Activated naive CD4-positive, alpha-beta T cell treated with anti-CD3 and anti-CD28 coated beads, Interleukin-2, amount 50 U/mL, for 24 hours (primary cell): ENCODE measurements around the gene RAB28.
A peak's percentile ranks its signal among the peaks of the same experiment; 100 is the strongest.

Experiments used
- H3K27ac Mint-ChIP-seq: one replicate; pipeline ENCODE4 v1.8.0; 2021; ENCODE audit warnings: mild to moderate bottlenecking, mixed read lengths
- H3K27me3 Mint-ChIP-seq: one replicate; pipeline ENCODE4 v1.8.0; 2021; ENCODE audit warnings: mixed read lengths
- H3K36me3 Mint-ChIP-seq: one replicate; pipeline ENCODE4 v1.8.0; 2021; ENCODE audit warnings: mixed read lengths
- H3K4me1 Mint-ChIP-seq: one replicate; pipeline ENCODE4 v1.8.0; 2021; ENCODE audit warnings: mixed read lengths
- H3K4me3 Mint-ChIP-seq: one replicate; pipeline ENCODE4 v1.8.0; 2021; ENCODE audit warnings: mild to moderate bottlenecking, mixed read lengths
- H3K9me3 Mint-ChIP-seq: one replicate; pipeline ENCODE4 v1.8.0; 2021; ENCODE audit warnings: mixed read lengths

Gene RAB28

DNA sequence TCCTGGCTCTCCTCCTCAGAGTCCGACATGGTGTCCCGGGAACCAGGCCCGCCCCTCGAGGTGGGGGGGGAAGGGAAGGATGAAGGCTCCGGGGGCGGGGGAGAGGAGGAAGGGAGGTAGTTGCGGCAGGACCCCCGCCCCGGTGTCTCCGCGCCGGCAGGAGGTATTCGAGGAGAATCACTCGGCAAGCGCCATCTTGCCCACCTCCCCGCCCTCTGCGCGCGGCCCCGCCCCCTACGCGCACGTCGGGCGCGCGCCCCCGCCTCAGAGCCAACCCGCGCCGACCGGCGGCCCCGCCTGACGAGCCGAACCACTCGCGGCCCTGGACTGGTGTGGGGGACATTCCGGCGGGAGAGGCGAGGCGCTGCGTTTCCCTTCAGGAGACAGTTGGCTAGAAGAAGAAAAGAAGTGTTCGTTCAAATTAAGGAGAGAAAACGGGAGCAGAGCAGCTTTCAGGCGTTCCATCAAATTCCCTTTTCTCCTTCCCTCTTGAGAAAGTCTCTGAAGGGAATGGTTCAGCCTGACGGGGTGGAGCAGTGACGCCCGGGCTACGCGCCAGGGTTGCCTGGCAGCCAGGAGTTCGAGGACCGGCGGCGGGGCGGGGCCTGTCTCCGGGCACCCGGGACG is at the start of gene RAB28:
Gene RAB28 (minus strand): TSS at position 219 of the 627 bp plus-strand sequence.
- H3K4me1 Mint-ChIP-seq, result peaks cover 38% of the 10 kb centered on the region
- no peaks in the 10 kb centered on the region for H3K9me3 Mint-ChIP-seq
- H3K4me3 Mint-ChIP-seq, result peak within 1 kb of the TSS; percentile 97
- H3K27ac Mint-ChIP-seq, result peak within 1 kb of the TSS; percentile 99
- no peaks in the 10 kb centered on the region for H3K36me3 Mint-ChIP-seq
- peaks cover 10% of the 10 kb centered on the region for H3K27me3 Mint-ChIP-seq

DNA sequence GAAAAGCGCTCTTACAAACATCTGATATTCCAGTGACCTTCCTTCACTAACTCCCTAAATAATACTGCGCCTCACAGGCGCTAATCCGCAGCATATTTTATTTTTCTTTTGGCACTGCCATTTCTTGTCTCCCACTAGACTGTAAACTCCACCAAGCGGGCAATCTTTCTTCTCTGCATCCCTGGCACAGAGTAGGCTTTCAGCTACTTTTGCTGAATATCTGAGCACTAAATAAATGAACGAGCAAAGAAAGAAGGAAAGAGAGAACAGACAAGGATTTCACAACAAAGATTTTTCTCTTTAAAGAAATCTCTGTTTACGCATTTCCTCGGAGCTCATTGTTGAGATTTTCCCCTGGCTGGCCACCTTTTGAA is 47.5 kb upstream of the RAB28 start:
- Mint-ChIP-seq H3K27me3 (peaks cover 74% of the 10 kb centered on the region), H3K4me3 (no peak overlapping the region), H3K36me3 (peaks cover 4% of the 10 kb centered on the region), H3K9me3 (peaks cover 2% of the 10 kb centered on the region), H3K4me1 (peaks cover 26% of the 10 kb centered on the region), H3K27ac (no peak overlapping the region)

DNA sequence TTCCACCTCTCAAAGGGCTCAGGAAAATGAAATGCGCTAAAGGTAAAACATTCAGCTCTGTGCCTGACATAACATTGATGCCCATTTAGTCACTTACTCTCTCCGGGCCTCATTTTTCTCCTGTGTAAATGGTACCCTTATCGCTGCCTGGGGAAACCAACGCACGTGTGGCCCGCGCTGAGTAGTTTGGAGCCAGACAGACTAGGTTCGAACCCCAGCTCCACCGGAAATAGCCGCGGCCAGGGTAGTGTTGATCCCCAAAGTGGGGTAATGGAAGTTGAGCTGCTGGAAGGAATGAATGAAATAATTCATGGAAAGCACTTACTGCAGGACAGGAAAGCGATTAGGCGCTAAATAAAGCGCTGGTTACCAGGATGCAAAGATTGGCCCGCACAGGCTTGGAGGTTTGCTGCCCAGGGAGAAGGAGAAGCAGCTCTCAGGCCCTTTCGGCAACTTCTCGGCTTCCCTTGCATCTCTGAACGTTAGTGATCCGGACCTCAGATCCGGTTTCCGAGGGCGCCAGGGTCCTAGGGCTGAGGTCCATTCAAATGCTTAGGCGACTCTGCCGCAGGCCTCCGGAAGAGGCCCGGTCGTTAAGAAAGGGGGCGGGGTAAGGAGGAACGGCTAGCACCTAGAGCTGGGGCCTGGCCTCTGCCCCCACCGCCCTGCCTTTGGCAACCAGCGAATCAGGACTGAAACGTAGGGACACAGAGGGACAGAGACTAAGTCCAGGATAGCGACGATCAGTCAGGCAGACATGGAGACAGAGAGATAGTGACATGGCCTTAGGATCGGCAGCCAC is 46.9 kb upstream of the RAB28 start:
- H3K4me3 Mint-ChIP-seq, result peak overlapping the region; percentile 36
- peaks cover 72% of the 10 kb centered on the region for H3K27me3 Mint-ChIP-seq
- H3K27ac Mint-ChIP-seq, result no peak overlapping the region
- peaks cover 26% of the 10 kb centered on the region for H3K4me1 Mint-ChIP-seq
- H3K36me3 Mint-ChIP-seq, result peaks cover 4% of the 10 kb centered on the region
- H3K9me3 Mint-ChIP-seq, result no peaks in the 10 kb centered on the region

DNA sequence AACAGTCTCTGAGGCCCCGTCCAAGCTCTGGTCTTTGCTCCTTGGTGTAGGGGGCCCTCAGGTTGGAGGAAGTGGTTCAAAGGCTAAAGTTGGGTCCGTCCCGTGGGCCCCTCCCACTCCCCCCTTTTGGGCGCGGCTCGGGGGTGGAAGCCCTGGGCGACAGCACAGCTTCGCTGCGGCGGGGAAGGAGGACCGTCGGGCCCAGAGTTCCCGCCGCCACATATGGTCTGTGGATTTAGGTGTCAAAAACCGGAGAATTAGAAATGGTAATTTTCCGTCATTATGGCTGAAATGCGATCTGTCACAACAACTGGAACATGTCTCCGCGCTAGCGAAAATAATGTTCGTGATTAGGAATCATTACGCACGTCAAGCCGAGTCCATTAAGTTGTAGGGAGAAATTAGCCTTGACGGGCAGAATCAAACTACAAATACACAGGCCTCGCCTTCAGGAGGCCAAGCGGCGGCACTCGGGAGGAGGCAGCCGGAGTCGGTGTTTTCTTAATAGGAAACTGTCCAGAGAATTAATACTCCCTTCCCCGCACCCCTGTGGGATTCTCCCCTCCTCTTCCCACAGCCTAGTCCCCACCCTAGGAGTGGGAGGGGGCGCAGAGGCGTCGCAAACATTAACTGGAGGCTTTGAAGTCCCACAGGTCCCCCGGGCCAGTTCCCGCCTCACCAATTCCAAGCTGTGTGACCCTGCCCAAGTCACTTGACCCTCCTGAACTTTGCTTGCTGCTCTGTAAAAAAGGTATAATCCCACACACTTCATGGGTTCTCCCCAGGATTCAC is 45.2 kb upstream of the RAB28 start:
- peak overlapping the region; percentile 44 for H3K4me3 Mint-ChIP-seq
- H3K4me1 Mint-ChIP-seq, result peaks cover 26% of the 10 kb centered on the region
- no peak overlapping the region for H3K27ac Mint-ChIP-seq
- no peaks in the 10 kb centered on the region for H3K9me3 Mint-ChIP-seq
- H3K27me3 Mint-ChIP-seq, result peaks cover 73% of the 10 kb centered on the region
- H3K36me3 Mint-ChIP-seq, result peaks cover 4% of the 10 kb centered on the region

DNA sequence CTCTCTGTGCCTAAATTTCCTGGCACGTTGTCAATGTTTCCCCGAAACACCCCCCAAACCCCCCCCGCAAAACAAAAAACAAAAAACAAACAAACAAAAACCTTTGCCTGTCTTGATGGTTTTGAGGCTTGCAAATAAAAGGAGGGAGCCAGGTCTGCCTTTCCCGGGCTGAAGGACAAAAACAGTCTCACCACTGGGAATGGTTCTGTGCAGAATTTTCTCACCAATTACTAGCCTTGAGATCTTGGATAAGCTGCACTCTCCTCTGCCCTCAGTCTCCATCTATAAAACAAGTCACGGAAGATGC is 44.6 kb upstream of the RAB28 start:
- Mint-ChIP-seq H3K4me1 (peaks cover 26% of the 10 kb centered on the region), H3K27ac (no peak overlapping the region), H3K9me3 (no peaks in the 10 kb centered on the region), H3K4me3 (peak overlapping the region; percentile 44), H3K36me3 (peaks cover 4% of the 10 kb centered on the region), H3K27me3 (peaks cover 72% of the 10 kb centered on the region)

DNA sequence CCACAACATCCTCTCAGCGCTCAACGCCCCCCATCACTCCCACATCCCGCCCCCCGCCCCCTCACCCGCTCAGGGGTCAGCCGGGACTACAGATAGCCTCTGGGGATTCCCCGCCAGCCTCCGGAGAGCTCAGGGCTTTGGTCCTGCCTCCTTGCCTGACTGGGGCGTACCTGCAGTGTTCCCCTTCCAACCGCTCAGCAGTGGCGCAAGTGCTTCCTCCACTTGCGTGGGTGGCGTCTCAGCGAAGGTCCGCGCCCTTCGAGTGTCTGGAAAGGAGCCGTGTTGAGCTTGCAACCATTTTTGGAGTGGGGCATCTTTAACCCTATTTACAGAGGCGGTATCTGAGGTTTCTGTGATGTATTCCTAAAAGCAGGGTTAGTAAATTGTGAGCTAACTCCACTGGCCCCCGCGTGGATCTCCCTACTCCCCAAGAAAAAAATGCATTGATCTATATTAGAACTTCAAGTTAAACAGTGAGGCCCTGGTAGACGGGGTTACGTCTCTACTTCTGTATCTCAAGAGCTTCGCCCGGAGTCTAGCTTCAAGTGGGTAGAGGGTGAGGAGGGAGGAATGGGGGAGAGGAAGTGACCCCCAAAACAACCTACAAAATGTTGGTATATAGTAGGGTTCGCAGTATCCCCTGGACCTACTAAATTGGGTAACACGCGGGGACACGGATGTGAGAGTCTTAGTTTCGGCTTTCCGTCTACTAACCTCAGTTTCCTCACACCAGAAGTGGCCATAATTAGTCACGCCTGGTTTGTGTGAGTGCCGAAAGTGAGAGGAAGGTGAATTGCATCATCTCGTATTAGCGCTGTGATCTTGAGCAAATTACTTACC is 44.1 kb upstream of the RAB28 start:
- peaks cover 69% of the 10 kb centered on the region for H3K27me3 Mint-ChIP-seq
- no peaks in the 10 kb centered on the region for H3K9me3 Mint-ChIP-seq
- H3K4me1 Mint-ChIP-seq, result peaks cover 27% of the 10 kb centered on the region
- peak overlapping the region; percentile 60 for H3K4me3 Mint-ChIP-seq
- peaks cover 4% of the 10 kb centered on the region for H3K36me3 Mint-ChIP-seq
- H3K27ac Mint-ChIP-seq, result no peak overlapping the region

DNA sequence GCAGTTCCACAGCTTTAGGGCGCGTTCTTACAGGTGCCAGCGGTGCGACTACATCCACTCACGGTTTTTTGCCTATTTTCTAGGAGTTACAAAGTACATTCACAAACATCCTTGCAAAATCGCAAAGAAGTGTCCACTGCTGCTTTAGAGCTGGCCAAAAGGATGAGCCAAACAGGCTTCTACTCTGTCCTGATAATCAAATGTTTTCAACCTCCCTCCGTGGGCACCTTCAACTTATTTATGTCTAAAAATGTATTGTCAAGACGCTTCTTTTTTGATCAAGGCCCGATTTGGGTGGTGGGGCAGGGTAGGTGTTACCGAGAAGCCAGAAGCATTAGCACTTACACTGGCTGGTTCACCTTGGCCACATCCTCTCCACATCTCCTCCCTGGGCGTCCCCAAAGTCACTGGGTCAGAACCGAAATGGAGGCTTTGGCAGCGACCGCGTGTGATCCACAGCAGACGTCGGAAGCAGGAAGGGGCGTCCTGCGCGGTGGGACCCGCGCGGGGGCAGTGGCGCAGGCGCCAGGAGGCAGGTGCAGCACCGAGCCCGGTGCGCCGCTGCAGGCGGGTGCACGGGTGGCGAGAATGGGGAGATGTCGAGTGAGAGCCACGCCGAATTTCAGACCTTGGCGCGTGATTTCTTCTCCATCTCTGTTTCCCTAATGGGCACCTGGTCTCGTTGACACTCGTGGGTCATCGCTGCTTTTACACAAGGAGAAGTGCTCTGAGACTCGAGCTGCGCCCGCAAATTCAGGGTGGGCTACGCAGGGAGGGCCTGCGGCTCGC is 43.2 kb upstream of the RAB28 start:
- no peaks in the 10 kb centered on the region for H3K9me3 Mint-ChIP-seq
- peaks cover 70% of the 10 kb centered on the region for H3K27me3 Mint-ChIP-seq
- no peak overlapping the region for H3K27ac Mint-ChIP-seq
- H3K4me3 Mint-ChIP-seq, result peak overlapping the region; percentile 47
- peaks cover 32% of the 10 kb centered on the region for H3K4me1 Mint-ChIP-seq
- H3K36me3 Mint-ChIP-seq, result peaks cover 4% of the 10 kb centered on the region

DNA sequence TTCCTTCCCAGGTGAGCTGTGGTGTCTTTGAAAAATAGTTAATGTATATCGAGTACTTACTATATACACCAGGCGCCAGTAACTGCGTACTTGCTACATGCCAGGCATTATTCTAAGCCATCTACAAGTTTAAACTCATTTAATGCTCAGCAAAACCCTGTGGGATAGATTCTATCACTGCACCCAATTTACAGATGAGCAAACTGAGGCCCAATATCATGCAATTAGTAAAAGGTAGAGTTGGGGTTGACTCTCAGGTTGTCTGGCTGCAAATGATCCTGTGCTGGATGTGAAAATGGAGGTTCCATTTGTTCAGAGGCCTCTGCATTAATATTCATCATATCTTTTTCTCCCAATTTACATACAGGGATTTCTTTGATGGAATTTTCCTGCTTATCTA is 42.5 kb upstream of the RAB28 start:
- H3K36me3 Mint-ChIP-seq, result peaks cover 4% of the 10 kb centered on the region
- no peak overlapping the region for H3K27ac Mint-ChIP-seq
- H3K4me1 Mint-ChIP-seq, result peaks cover 36% of the 10 kb centered on the region
- no peak overlapping the region for H3K4me3 Mint-ChIP-seq
- H3K9me3 Mint-ChIP-seq, result no peaks in the 10 kb centered on the region
- H3K27me3 Mint-ChIP-seq, result peaks cover 73% of the 10 kb centered on the region

DNA sequence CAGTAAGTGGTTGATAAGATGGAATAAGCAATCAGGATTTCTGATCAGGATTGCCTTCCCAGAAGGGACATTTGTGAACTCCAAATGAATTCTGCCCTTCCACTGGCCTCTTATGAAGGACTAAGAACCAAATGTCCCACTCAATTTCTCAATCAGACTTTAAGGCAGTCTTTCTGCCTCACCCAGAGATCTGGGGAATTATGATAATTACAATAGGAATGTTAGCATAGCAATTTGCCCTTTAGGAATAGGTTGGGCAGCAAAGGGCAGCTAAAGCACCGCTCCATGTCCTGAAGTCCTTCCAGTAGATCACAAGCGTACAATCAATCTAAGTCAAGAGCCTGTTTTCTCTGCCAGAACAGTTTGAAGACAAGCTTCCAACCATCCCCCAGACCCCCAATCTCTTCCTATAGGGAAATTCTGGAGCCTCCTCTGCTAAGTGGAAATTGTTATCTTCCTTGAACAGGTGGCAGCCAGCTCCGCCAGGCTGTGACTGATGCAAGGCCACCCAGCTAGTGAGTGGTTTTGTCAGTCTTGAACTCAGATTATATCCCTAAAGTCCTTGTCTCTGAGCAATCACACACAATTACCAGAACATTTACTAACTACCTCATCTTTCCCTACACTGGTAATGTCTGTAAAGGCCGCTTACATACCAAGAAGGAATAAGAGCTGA is 41.6 kb upstream of the RAB28 start:
- Mint-ChIP-seq H3K27ac (no peak overlapping the region), H3K4me3 (no peak overlapping the region), H3K27me3 (peaks cover 68% of the 10 kb centered on the region), H3K4me1 (peaks cover 27% of the 10 kb centered on the region), H3K9me3 (no peaks in the 10 kb centered on the region), H3K36me3 (peaks cover 2% of the 10 kb centered on the region)

DNA sequence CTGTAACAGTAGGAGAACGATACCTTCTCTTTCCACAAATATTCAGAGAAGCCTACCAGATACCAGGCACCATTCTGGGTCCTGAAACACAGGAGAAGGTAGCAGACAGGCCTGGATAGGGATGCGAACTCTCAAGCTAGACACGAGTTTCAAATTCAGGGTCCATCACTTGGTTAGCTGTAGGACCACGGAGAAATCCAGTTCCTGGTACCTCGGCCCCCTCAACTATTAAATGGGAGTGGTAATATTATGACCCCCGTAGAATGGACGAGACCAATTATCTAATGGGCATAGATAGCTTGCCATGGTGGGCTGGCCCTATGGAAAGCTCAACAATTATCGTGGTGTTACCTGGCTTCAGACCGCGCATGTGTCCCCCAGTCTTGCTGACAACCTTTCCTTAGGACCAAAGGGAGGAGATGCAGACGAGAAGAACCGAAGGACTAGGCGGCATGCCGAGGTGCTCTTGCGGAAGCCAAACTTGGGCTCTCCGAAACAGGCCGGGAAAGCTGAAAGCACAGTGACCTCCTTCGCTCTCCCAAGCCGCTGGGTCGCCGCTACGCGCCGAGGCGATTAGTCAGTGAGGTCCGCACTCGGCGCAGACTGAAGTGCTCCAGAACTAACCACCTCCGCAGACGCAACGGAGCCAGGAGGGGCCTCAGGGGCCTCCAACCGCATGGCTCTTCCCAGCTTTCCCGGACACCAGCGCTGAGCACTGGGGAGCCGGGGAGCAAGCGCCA is 40.5 kb upstream of the RAB28 start:
- Mint-ChIP-seq H3K4me1 (peaks cover 27% of the 10 kb centered on the region), H3K36me3 (peaks cover 2% of the 10 kb centered on the region), H3K4me3 (no peak overlapping the region), H3K27ac (no peak overlapping the region), H3K27me3 (peaks cover 60% of the 10 kb centered on the region), H3K9me3 (no peaks in the 10 kb centered on the region)

DNA sequence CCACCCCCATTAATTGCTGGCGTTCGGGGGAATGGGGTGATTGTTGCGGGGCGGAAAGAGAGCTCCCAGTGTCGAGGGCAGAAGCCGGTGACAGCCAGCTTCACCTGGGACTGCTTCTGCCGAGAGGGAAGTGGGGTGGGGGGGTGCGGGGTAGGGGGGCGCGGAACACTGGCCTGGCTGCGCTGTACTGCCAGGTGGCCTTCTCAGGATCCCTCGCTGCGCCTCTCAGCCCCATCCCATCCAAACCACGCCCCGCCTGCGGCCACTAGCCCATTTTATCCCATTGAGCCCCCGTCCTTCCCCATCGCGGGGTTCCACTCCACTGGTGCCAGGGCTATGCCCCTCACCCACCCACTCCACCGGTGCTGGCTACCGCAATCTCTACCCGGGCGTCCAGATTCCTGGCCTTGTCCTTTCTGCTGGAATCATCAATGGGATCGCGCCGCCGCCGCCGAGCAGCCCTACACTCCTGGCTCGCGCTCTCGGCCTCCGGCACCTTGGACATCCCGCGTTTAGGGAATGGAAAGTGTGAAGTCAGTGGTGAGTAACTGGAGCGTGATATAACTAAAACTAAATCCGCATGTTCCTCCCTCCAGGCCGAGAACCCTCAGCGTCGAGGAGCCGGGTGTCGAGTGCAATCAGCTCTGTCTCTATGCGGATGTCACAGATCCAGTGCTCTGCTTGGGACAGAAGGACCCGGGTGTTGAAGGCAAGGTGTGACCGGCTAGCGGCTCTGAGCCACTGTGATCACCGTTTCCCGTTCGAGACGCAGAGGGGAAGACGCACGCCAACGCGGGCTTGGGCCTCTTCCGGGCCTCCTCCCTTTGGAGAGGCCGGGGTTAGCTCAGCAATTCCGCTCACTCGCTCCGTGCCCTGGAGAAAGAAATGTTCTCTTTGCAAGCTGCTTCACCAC is 39.7 kb upstream of the RAB28 start:
- Mint-ChIP-seq H3K4me1 (peaks cover 21% of the 10 kb centered on the region), H3K36me3 (peaks cover 1% of the 10 kb centered on the region), H3K27me3 (peaks cover 56% of the 10 kb centered on the region), H3K9me3 (no peaks in the 10 kb centered on the region), H3K27ac (no peak overlapping the region), H3K4me3 (no peak overlapping the region)

DNA sequence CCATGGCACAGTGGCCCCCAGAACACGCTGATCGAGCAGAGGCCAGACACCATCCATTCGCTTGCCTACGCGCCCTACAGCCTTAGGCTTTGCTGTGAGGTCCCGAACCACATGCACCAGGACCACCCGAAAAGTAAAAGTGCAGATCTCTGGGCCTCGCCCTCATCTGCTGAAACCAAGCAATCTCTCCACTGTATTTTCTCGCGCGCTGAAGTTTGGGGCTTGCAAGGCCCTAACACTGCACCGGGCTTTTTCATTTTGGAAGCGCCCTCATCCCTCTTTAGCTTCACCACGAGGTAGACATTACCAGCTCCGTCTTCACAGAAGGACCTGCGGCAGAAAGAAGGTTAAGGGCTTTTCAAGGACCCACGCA is 39.0 kb upstream of the RAB28 start:
- Mint-ChIP-seq H3K27ac (no peak overlapping the region), H3K9me3 (no peaks in the 10 kb centered on the region), H3K4me3 (peak overlapping the region; percentile 15), H3K4me1 (peaks cover 13% of the 10 kb centered on the region), H3K36me3 (no peaks in the 10 kb centered on the region), H3K27me3 (peaks cover 51% of the 10 kb centered on the region)
